Vagina (tissue), 2 donors: Measurements from ENCODE around the gene PTPN14.

Experiments used
- POLR2A ChIP-seq, 2 donors: fragments of 450-650 bp; IDR thresholded peaks; one replicate each; pipeline ENCODE4 v1.6.1; 2017; ENCODE audit warnings: antibody characterized with exemption in 2 of 2, mild to moderate bottlenecking in 2 of 2, moderate library complexity in 2 of 2
- POLR2AphosphoS5 ChIP-seq, 2 donors: sonication (generic); formaldehyde crosslinking; IDR thresholded peaks; one replicate each; pipeline ENCODE4 v1.9.0; 2017; ENCODE audit warnings: antibody characterized with exemption in 2 of 2, mild to moderate bottlenecking in 2 of 2, low read depth in 1 of 2; ENCODE audit not compliant: insufficient read depth in 1 of 2
- TF ChIP-seq, protein P1 (sequence below), 3 experiments: fragments of 450-650 bp in 2 of 3; fragments of 200-600 bp in 1 of 3; sonication (generic) in 1 of 3; IDR thresholded peaks; one replicate each; pipeline ENCODE4 v1.5.1; 2017 to 2019; ENCODE audit warnings: antibody characterized with exemption in 3 of 3, mild to moderate bottlenecking in 2 of 3, moderate library complexity in 2 of 3

DNA sequence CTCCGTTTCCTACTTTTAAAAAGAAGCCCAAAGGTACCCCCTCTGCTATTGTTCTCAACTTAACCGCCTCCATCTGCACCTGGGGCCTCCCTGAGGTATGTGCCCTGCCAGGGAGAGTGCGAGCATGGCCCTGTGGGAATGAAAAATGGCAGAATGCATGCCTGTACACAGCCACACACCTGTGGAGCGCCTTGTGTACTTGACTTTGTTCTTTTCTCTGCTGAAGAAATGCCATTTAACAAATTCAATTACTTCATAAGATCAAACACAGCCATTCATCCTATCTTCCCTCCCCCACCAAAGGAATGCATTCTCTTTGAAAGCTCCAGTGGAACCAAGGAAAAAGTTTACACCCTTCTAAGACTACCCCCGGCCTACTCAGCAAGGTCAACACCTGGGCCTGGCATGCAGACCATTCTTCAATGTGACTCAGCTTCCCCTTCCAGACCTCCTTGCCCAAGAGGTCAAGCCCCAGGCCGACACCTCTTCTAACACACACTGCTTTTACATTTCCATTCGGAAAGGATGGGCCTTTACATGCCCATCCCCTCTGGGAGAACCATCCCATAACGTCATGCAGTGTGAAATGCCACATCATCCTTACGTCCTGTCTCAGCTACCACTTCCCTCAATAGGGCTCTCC is 146.7 kb downstream of the PTPN14 start:
- TF ChIP-seq, protein P1, sequence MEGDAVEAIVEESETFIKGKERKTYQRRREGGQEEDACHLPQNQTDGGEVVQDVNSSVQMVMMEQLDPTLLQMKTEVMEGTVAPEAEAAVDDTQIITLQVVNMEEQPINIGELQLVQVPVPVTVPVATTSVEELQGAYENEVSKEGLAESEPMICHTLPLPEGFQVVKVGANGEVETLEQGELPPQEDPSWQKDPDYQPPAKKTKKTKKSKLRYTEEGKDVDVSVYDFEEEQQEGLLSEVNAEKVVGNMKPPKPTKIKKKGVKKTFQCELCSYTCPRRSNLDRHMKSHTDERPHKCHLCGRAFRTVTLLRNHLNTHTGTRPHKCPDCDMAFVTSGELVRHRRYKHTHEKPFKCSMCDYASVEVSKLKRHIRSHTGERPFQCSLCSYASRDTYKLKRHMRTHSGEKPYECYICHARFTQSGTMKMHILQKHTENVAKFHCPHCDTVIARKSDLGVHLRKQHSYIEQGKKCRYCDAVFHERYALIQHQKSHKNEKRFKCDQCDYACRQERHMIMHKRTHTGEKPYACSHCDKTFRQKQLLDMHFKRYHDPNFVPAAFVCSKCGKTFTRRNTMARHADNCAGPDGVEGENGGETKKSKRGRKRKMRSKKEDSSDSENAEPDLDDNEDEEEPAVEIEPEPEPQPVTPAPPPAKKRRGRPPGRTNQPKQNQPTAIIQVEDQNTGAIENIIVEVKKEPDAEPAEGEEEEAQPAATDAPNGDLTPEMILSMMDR (IDR thresholded peaks at IDR 0.05): no peak
- TF ChIP-seq POLR2AphosphoS5 (IDR thresholded peaks at IDR 0.05; ENCODE audit: insufficient read depth in 1 of 2, low read depth in 1 of 2) (no peak), POLR2A (IDR thresholded peaks at IDR 0.05) (no peak)
